GM19463 (cell line): ENCODE measurements around the gene CERS6.

ENCODE experiments used
- ATAC-seq: cut with Tn5 transposase; IDR thresholded peaks from one replicate; pipeline ENCODE4 v1.9.1; 2021; ENCODE audit warnings: mild to moderate bottlenecking, moderate library complexity; ENCODE audit not compliant: unreplicated experiment

CERS6 gene

DNA sequence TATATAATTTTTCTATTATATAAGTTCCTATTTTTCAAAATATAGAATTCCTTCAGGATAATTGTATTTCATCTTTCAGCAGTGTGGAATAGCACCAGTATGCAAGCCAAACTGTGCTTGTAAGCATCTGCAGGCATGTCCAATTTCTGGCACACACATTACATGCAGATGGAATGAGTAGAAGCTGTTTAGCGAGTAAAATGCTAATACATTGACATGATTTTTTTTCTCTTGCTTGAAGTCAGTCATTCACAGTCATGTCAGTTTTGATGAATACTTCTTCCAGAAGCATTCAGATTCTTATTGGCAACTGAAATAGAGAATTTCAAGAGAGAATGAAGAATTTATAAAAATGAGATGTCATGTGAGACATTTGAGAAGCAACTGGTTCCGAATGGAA lies 109.4 kb downstream of the CERS6 start:
- ATAC-seq, result no peak

DNA sequence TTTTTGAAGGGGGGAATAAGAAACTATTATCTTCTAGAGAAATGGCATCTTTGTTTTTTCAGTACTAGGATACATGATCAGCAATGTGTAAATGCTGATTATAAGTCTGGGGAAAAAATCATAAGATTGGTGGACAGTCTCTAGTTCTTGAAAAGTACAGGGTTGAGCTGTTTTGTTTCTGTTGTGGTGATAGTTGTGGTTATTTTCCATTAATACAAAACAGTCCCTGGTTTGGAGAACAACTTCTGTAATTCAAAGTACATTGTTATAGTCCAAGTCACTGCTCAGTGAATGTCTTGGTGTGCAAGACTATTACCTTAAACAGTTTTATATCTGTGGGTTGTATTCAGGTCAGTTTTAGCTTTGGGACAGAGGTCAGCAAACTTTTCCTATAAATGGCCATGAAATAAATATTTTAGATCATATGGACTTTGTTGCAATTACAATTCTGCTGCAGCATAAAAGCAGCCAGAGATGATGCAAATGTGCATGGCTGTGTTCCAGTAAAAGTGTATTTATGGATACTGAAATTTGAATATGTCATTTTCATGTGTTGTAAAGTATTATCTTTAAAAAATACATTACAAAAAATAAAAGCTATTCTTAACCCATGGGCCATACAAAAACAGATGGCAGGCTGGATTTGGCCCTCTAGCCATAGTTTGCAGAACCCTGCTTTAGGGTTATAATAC lies 111.0 kb downstream of the CERS6 start:
- ATAC-seq, result peak; percentile 51

DNA sequence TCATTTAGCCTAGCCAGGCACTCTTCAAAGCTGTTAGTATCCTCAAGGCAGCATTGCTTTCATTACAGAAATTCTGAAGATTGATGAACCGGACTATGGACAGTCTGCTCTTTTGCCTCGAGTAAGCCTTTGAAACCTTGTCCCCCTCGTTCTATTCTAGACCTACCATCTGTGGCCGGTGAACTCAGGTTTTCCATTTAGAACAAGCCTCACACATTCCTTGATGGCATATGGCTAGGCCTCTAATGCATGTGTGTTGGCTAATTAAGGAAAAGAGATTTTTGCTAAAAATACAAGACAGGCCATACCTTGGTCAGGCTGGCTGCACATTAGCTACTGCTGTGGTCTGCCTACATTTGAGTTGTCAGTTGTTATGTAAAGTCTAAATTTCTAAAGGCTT lies 111.8 kb downstream of the CERS6 start:
- ATAC-seq, result no peak

DNA sequence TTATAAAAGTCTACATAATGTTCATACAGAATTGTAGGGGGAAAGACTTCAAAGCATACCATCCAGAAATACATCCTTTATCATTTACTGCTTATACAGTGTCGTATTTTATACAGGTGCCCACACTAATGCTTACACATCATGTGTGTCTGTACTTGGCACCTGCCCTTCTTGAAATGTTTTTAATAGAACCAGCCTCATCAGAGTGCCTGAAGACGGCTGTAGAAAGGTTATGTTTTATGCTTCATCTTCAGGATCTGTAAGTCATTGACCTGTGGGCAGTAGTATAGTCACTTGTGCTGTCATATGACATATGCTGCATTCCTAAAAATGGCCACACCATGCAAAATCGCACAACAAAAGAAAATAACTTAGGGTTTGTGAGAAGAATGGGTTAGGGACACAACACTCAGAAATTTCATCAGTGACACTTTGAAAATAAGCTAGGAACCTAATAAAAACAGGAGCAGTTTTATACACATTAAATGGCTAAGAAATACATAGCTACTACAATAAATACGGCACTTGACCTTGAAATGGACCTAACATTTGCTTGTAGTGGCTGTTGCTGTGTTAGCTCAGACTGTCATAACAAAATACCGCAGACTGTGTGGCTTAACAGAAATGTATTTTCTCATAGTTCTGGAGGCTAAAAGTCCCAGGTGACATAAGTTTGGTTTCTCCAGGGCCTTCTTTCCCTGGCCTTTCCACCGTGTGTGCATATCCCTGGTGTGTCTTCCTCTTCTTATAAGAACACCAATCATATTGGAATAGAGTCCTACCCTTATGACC lies 112.6 kb downstream of the CERS6 start:
- no peak for ATAC-seq

DNA sequence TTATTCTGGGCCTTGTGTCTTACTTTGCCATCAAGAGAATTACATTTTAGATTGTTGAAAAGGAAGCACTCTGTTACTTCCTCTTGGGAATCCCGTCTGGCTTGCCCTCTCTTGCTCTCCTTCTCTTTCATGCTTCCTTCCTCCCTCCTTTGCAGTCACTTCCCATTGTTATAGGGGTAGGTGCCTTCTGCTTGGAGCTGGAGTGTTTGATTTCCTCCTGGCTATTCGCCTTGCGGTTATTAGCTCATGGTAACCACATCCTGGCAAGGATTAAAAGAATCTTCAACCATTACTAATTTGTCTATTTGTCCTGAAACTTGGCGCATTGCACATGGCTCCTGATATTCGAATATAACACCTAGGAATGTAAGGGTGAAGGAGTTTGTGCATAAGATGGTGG lies 115.0 kb downstream of the CERS6 start:
- no peak for ATAC-seq

DNA sequence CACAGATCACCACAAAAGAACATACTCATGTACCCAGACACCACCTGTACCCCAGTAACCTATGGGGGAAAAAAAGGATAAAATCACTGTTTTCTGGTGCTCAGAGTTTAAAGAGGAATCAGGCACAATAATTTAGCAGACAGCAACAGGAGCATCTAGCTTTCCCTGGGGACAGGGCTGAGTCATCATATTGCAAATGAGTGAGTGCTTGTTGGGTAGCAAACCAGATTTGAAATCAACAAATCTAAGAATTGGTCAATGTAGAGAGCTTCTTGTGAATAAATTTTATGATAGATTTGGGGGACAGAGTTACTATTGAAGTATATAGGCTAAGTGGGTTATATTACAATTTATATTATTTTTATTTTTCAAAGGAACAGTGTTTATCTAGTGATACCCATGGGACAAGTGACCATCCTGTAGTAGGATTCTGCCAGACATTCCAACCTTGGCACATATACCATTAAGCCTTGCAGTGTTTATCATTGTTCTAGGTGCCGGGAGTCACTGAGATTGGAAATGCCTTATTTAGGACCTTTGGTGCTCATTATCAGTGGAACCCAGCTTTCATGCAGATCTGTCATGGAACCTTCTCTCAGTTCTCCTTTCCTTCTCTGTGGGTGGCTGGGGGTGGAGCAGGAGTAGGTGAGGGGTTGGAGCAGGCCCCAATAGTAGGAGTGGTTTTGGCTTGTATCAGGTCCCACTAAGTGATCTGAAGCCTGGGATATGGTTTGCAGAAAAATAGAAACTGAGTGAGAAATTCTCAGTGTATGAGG lies 117.2 kb downstream of the CERS6 start:
- no peak for ATAC-seq

DNA sequence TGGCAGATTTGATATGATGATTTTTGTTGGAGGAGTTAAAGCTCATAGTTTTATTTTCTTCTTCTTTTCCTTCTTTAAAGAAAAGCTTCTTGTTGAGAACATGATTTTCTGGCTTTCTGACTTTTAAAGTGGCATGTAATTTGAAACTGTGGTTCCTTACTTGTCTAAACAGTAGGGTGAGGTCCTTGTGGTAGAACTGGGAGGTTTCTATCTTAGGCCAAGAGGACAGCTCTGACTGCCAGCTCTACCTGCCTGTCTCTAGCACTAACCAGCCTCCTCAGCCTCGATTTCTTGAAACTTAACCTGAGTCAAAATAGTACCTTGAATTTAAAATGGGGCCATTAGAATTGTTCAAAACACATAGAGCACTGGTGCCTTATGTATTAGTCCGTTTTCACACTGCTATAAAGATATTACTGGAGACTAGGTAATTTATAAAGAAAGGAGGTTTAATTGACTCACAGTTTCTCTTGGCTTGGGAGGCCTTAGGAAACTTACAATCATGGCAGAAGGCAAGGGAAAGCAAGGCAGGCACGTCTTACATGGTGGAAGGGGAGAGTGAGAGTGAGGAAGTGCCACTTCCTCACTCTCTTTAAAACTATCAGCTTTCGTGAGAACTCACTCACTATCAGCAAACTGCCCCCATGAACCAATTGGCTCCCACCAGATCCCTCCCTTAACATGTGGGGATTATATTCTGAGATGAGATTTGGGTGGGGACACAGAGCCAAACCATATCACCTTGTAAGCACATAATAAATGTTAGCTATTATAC lies 119.0 kb downstream of the CERS6 start:
- no peak for ATAC-seq

DNA sequence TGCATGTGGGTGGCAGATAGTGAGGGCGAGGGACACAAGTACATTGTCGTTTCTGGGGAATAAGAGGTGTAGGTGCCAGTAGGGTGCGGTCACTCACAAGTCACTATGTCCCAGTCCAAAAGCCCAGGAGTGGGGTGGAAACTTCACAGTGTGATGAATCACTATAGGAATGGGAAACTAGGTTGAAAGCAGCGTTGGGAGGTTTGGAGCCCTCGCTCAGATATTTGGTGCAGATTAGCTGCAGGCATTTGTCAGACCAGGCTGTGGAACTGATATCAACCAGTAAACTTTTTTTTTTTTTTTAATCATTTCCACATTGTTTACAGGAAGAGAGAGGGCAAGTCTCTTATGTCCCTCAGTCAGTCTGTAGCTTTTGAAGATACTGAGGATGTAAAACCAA lies 121.8 kb downstream of the CERS6 start:
- no peak for ATAC-seq

DNA sequence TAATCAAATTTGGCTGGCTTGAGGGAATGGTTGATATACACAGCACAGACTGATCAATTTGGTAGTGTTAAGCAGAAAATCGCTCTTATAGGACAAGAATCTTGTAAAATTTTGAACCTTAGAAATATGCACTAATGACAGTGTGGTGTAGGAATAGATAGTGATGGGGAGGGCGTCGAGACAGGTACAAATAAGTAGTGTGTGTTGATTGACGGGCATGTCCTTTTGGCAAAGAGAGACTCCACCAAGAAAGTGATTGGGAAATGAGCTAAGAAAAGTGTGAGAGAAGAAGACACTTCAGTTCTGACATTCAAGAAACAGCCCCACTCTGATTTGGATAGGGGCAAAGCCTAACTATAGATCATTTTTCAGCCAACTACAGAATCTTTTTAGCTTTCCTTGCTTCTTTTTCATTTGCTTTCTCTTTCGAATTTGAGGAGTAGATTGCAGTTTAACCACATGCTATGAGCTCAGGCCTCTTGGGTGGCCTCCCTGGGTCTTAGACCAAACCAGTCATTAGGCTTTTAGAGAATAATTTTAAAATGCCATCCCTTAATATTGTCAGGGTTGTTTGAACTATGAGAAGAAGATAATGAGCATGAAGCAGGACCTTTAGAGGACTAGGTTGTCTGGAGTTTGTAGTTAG lies 127.1 kb downstream of the CERS6 start:
- ATAC-seq, result peak; percentile 62

DNA sequence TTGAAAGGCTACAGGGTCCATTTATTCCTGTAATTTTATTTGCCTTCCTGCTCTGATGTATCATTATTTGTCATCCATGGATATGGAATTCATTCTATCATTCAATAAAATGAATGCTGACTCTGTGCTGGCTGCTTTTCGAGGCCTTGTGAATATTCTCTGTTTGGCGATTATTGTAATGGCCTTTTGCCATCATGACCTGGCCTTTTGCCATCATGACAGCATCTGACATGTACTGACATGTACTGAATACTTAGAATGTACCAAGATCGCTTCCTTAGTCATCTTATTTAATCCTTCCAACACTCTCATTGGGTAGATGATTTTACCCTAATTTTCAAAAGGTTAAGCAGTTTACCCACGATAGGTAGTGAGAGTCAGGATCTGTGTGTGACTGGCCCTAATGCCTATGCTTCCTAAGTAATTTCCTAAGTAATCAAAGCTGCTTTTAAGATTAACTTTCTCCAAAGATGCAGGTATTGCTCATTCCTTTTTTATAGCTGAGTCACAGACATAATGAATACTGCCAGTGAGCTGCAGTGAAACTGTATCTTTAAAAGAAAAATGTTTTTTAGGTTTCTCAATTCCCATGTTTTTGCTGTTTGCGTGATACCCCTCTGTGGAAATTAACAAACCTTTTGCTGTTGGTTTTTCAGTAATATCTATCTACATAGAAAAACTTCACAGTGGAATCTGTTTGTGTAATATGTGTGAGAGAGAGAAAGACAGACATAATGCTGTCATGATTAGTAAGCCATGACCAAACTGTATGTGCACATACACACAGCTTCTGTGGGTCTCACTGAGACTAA lies 127.8 kb downstream of the CERS6 start:
- ATAC-seq, result no peak

DNA sequence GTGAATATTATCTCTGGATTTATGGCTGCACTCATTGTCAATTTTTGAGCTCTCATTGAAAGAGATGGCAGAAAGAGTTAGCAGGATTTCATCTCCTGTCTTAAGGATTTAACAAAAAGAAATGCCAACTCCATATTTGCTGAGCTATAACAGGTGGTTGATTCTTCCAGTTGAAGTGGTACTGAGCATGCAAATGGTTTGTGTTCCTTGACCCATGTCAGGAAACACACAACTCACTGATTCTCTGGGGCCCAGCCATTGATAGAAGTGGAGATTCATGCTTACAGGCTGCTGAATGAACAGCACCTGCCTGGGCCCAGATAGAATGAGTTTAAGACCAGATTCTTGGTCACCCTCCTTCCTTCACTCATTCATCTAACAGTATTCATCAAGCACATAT lies 128.8 kb downstream of the CERS6 start:
- ATAC-seq, result peak; percentile 38

DNA sequence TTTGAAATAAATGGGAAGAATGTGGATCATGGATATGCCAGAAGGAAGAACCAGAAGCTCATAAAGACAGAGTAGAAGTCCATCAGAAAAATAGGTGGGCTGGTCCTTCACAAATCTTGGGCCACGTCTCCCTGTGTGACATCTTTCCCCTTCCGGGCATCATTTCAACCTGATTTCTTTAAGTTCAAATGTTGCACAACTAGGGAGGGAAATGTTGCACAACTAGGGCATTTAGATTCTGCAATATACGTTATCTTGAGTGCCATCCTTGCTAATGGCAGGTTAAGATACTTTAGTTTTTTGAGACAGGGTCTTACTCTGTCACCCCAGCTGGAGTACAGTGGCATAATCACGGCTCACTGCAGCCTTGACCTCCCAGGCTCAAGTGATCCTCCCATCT lies 129.6 kb downstream of the CERS6 start:
- no peak for ATAC-seq

DNA sequence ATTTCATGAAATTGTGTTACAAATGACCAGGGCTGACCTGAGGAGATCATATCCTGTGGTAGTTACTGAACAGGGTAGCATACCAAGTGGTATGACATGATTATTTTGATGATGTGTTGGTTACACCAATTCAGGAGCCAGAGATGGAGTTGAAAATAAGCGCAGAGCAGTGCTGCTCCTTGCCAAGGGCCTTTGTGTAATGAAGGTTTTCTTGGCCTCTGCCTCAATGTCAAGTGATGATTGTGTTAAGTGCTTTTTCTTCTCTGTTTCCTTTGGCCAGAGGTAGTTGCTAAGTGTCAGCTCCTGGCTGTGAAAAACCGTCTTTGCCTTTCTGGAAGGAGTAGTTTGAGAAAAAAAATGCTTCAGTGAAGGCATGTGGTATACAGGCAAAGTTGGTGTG lies 131.2 kb downstream of the CERS6 start:
- ATAC-seq, result no peak

DNA sequence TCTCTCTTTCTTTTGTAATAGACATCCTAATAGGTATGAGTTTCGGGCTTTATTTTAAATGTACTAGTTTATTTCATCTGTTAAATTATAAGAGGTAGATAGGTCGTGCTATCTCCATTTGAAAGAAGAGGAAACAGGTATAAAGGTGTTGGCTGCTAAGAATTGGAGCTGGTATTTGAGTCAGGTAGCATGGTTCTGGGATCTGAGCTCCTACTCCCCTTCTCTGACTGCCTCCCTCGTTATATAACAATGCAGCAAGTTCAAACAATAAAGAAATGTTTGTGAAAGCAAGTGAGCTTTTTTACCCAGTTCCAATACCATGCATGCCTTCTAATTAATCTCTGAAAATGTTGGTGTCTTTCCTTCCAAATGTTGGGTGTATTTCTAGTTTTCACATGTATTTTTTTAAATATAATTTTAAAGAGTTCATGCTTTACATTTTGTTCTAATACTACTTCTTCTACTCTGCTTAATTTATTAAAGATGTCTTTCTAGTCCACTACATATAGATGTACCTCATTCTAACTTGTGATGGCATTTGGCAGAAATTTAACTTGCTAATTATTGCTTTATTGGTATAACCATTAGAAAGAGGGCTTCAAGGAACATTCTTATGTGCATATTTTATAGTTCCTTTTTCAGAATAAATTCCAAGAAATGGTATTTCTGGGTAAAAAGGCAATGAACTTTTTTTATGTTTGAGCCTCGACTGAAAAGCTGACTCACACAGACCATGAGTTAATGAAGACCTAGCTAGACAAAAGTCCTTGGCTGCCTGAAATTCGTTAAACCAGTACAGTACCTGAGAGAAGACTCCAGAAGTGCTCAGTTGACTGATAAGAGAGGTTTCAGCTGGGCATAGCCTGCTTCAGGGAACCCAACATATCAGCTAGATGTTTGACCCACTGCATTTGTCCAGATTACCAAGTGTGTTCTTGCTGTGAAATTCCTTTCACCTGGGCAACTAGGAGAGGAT lies 133.5 kb downstream of the CERS6 start:
- no peak for ATAC-seq

DNA sequence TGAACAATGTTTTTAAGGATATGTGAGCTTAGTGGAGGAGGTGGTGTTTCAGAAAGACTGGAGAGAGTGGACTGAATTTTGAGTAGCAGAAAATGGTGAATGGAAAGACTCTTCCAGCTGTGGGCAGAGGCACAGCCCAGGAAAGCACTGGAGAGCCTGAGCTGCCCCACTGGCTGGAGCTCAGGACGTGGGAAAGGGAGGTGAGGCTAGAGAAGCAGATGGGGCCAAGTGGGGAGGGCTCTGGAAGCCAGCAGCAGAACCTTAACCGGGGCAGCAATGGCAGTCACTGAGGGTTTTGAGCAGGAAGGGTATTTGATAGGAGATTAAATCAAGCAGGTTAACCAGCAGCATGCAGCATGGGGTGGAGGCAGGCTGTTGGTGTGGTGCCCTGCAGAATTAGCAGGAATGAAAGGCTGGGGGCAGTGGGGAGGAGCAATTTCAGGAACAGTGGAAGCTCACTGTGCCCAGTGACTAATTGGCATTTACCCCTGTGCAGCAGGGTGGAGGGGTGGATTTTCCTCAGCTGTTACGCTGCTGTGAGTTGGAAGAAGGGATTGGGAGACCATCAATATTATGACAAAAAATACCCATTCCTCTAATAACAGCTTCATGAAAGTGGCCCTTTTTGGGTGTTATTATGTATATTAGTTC lies 136.2 kb downstream of the CERS6 start:
- ATAC-seq, result no peak

DNA sequence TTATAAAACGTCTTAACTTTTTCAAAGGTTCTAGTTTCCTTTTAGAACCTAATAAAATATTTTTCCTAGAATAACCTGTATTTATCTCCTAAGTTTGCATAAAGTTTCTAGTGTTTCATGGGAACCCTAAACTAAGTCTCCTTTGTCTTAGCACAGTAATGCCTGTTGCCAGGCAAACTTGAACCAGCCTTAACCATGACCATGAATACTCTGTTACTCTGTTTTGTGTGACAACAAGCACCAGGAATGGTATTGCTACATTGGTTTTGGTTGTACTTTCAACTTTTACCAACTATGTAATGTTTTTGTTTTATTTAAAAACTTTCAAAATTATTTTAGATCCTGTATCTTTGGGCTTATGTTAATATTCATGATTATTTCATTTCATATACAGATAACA lies 137.6 kb downstream of the CERS6 start:
- no peak for ATAC-seq

DNA sequence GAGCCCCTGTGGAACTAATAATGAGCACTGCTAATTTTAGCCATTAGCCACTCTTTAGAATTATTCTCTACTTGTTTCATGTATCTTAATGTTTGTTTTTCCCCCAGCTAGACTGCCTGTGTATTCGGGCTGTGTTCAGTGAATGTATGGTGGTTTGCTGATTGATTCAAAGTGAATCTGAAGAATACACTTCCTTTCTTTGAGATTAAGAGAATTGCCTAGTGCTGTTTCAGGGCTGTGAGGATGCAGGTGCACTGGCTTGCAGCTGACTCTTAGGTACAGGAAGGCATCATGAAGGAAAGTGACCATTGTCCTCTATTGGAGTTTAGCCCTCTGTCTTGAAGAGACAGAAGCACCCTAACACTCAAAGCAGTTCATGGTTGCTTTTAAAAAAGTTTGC lies 138.7 kb downstream of the CERS6 start:
- peak; percentile 87 for ATAC-seq
